ENCODE results near the gene FAM111B.
A peak's percentile ranks its signal among the peaks of the same experiment; 100 is the strongest.
"Not testable (repeated sequence)": the region's sequence is repeated elsewhere in the genome, so short reads cannot be mapped to it uniquely, and the experiment has no call there.

Gene FAM111B, protein sequence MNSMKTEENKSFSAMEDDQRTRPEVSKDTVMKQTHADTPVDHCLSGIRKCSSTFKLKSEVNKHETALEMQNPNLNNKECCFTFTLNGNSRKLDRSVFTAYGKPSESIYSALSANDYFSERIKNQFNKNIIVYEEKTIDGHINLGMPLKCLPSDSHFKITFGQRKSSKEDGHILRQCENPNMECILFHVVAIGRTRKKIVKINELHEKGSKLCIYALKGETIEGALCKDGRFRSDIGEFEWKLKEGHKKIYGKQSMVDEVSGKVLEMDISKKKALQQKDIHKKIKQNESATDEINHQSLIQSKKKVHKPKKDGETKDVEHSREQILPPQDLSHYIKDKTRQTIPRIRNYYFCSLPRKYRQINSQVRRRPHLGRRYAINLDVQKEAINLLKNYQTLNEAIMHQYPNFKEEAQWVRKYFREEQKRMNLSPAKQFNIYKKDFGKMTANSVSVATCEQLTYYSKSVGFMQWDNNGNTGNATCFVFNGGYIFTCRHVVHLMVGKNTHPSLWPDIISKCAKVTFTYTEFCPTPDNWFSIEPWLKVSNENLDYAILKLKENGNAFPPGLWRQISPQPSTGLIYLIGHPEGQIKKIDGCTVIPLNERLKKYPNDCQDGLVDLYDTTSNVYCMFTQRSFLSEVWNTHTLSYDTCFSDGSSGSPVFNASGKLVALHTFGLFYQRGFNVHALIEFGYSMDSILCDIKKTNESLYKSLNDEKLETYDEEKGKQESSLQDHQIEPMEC

DNA sequence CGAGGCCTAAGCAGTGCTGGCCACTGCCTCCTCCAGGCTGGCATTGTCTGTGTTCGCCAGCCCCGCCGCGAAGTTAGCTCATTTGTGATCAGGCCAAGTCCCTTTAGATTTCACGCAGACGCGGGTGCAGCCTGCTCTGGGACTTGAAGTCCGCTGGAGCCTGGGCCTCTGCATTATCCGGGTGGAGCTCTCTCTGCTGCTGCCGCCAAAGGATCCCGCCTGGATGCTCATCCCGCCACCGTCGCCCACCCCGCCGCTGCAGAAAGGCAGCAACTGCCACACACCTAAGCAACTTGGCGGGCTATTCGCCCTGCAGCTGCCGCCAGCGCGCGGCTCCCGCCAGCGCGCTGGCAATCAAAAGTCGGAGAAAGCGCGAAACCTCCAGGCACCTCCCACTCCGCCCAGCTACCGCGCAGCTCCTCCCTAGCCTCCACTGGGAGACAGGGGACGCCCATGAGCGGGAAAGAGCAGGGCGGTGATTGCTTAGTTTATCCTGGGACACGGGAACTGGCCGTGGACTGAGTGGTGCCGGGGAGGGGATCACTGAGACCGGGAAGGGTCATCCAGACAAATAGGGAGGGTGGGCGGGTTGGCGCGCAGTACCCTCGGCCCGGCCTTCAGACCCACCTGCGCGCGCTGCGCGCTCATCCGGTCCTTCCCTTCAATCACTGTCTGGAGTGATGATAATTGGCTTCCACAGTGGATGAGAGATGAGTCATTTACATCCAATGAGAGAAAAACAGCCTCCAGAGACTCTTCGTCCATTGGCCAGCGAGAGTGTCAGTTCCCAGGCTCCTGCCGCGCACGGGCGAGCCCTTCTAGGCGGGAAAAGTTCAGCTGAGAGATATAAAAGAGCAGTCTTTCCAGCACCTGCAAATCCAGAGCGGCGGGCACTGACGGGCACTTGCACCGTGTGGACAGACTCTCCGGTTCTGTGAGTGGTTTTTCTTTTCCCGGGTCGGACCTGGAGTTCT is at the start of gene FAM111B:
Gene FAM111B, plus strand, starts transcription at position 875 of the 974 bp plus-strand sequence. CDS start 2,389 bp downstream, outside the sequence.
- peak; percentile 95 for DNase-seq (ENCODE audit: low read depth)

DNA sequence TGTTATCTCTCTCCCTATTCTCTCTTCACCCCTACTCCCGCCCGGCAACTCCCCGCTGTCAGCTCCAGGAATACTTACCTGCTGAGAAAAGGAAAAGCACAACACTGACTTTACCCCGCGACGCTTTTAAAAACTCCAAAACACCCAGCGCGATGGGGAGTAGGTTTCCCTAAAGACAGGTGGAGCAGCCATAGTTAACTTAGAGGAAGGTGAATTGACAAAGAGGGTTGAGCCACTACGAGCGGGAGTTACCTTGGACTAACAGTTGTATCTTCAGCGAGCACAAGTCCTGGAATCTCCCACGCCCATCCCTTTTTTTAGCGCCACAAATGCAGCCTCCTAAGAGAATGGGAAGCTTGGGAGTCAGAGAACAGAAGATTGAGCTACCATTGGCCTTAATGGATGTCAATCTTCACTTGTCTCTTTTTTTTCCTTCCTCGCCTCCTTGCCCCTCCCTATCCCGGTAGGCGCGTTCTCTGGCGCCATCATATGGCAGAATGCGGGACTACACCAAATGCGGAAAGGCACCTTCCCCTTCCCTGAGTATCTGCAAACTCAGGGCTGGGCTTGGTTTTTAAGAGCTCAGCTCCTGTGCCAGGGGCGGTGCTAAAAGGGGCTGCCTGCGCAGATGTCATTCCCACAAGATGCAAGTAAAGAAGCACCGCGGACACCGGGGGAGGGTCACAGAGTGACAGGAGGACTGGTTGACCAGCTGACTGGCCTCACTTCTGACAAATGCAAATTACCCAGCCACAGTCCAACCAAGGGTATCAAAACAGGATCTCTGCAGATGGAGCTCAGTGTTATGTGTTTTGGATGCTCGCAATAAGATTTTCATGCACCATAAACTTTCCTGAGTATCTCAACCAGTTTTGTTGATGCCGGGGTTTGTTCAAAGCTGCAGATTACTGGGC is 48.7 kb upstream of the FAM111B start:
- DNase-seq (ENCODE audit: low read depth) = peak; percentile 96

DNA sequence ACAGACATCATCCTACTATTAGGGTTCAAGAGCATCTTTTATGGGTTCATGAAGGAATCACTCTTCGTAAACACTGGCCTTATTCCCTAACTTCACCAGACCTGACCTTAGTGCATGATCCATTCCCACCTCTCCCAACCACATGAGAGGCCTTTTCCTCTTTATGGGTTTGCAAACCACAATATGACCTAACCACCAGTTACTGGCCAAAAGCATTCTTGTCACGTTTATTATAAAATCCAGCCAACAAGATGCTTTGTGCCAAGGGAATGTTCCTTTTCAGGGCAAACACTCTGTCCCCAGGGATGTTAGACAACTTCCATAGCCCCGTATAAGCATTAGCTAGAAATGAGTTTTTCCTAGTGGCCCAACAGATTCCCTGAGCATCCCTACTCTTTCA is 46.9 kb upstream of the FAM111B start:
- DNase-seq (ENCODE audit: low read depth) = not testable (repeated sequence)

DNA sequence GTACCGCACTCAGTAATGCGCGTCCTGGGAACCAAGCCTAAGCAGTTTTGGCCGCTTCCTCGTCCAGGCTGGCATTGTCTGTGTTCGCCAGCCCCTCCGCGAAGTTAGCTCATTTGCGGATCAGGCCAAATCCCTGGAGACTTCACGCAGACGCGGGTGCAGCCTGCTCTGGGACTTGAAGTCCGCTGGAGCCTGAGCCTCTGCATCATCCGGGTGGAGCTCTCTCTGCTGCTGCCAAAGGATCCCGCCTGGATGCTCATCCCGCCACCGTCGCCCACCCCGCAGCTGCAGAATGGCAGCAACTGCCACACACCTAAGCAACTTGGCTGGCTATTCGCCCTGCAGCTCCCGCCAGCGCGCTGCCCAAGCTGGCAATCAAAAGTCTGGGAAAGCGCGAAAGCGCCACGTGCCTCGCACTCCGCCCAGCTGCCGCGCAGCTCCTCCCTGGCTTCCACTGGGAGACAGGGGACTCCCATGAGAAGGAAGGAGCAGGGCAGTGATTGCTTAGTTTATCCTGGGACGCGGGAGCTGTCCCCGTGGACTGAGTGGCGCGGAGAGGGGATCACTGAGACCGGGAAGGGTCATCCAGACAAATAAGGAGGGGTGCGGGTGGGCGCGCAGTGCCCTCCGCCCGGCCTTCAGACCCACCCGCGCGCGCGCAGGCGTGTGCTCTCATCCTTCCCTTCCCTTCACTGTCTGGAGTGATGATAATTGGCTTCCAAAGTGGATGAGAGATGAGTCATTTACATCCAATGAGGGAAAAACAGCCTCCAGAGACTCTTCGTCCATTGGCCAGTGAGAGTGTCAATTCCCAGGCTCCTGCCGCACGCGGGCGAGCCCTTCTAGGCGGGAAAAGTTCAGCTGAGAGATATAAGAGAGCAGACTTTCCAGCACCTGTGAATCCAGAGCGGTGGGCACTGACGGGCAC is 44.2 kb upstream of the FAM111B start:
- DNase-seq (ENCODE audit: low read depth) = peak; percentile 43

DNA sequence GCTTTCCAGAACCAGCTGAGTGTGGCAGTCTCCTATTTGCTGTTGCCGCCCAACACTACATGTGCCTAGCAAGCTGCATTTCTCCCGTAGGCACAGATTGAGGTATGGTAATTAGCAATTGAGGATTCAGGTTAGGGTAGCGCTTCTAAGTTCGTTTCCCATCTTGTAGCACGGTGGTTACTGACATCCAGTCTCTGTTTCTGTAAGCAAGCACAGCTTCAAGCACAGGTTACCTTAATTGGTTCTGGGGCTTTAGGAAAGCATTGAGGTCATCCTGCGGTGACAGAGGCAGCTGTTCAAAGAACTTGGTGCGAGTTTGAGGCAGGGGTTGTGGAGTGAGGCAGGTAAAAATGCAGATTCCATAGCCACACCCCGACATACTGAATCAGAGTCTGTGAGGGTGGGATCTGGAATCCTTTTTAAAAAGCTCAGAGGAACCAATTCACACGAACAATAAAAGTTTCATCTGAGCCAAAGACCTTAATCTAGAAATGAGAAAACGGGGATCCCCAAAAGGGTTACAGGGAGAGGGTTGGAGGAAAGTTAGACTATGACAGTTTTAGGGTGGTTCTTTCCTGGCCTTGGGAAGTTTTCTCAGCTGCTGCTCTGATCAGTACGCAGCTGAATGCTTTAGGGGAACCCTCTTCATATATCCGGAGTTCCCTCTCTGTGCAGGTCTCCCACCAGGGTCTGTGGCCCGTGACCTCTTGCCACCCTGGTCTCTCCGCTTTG is 42.9 kb upstream of the FAM111B start:
- DNase-seq (ENCODE audit: low read depth) = not testable (repeated sequence)

DNA sequence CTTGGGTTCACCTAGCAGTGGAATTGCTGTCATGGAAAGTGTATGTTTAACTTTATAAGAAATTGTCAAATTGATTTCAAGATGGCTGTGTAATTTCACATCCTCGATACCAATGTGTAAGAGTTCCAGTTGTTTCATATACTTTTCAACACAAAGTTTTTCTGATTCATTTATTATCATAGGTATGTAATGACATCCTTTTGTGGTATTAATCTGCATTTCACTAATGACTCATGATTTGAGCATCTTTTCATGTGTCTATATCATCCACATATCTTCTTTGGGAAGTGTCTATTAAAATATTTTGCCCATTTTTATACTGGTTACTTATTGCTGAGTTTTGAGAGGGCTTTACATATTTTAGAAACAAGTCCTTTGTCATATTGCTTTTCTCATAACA is 38.0 kb upstream of the FAM111B start:
- no peak for DNase-seq (ENCODE audit: low read depth)

DNA sequence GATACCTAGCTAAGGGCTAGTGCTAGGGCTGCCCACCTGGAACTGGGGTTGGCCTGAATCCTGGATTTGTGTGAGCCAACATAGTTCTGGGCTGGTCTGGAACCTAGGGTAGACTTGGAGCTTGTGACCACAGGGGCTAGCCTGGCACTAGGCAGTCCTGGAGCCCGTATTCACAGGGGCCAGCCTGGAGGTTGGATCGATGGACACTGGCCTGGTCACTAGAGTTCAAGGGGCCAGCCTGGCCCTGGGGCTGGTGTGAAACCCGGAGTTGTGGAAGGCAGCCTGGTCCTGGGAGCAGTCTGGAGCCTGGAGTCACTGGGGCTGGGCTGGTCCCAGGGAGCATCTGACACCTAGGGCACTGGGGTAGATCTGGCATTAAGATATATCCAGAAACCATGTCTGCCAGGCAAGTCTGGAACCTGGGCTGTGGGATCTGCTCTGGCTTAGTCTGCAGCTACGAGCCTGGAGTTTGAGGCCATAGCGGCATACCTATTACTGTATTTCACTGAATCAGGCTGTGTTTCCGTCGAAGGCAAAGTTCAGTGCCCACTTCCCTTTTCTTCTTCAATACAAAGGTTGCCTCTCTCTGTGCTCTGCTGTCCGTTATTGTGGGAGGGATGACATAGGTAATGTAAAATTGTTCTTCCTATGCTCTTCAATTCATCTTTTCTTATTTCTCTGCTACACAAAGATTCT is 30.0 kb upstream of the FAM111B start:
- DNase-seq (ENCODE audit: low read depth) = no peak

DNA sequence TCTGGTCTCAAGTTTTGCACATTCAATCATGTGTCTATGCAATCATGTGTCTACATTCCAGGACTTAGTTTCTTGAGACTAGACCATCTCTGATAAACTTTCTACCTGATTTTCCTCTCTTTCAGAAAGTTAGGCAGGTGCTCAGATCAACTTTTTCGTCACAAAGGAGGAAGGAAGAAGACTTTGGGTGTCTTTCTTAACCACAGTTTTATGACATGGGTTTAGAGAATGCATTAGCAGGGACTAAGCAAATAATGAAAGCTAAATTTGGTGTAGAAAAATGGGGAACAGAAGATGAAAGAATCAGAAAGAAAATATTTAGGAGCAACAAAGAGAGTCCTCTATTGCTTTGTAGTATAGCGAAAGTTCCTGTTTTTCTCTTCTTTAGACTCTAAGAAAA is 28.6 kb upstream of the FAM111B start:
- no peak for DNase-seq (ENCODE audit: low read depth)

DNA sequence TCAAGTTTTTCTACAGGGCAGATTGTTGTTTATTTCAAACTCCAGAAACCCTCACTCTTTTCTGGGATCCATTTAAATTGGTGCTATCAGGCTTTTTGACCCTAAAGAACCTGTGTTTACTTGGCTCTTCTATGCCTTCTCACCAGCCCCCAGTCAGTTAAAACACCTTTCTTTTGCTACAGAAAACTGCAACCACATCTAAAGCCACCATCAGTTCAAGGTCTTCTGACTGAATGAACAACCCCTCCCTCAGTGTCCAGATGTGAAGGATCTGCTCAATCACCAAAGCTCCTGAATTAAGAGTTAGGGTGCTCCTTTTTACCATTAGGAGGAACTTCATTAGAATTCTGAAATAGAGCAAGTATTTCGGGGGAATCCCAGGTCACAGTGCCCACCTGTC is 28.0 kb upstream of the FAM111B start:
- no peak for DNase-seq (ENCODE audit: low read depth)

DNA sequence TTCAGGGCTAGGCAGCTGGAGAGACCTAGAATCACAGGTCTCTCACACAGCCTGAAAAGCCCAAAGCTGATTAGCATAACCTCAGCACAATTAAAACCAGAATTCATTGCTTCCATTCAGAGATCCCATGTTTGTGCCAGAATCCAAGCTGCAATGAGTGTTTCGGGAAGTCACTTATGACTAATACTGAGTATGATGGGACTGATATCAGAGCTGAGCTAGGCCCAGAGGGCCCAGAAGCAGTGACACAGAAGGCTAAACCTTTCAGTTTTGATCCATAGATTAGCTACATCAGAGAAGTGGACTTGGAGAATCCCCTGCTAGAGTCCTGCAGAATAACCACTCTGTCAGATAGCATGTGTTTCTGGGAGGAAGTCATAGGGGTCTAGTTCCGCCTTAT is 26.6 kb upstream of the FAM111B start:
- not testable (repeated sequence) for DNase-seq (ENCODE audit: low read depth)

DNA sequence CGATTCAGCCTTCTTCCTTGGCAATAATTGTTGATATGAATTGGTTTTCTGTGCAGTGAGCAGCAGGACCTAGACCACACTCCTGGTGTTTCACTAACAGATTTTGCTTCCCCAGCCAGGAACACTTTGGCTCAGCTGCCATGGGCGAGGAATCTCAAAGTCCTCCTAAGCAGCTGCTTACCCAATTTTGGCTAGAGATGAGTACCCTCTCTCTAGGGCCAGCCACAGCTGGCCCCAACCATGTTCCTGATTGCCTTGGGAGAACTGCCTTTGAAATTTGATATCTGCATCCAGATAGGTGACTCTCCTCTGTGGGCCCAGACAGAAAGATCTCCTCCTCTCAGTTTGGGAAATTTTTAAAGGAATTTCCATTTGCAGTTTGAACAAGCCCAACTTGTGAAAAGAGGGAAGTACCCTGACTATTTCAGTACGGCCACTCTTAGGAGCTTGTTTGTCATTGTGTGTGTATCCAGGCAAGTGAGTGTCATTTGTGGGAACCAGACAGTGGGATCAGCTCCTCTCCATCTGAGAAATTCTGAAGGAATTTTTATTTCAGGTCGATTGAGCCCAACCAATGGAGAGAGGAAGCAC is 25.5 kb upstream of the FAM111B start:
- not testable (repeated sequence) for DNase-seq (ENCODE audit: low read depth)

DNA sequence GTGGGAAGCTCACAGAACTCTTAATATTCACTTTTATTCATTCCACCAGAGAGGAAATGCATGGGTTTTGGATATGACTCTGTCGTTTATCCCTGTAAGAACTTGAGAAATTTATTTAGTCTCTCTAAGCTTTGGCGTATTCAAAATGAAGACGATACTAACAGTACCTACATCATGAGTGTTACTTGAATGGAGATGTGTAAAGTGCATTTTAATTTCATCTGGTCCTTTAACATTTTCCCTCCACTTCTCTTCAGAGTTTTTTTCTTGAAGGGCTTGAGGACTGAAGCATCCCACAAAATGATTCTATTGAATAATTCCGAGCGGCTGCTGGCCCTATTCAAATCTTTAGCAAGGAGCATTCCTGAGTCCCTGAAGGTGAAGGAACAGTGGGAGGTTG is 21.0 kb upstream of the FAM111B start, which contains the start of gene GLYATL1B:
Gene GLYATL1B, plus strand, starts transcription at position 301 of the 400 bp plus-strand sequence. Its CDS starts 0 bp downstream, at position 301.
- DNase-seq (ENCODE audit: low read depth) = not testable (repeated sequence)

DNA sequence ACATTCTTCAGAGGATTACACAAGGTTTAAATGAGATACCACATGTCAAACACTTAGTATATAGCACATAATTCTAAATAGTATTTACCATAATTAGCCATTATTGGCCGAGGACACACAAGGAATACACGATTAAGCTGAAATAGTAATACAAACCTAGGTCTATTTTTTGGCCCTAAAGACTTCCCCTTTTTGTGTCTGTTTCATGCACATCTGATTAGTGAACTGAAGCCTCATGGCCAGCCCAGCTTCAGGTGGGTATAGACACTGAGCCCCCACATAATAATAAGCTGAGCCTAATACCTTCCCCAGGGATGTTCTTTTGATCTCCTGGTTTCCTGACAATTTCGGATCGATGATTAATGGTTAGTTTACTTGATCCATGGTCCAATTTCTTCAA is 18.9 kb upstream of the FAM111B start:
- DNase-seq (ENCODE audit: low read depth) = no peak

DNA sequence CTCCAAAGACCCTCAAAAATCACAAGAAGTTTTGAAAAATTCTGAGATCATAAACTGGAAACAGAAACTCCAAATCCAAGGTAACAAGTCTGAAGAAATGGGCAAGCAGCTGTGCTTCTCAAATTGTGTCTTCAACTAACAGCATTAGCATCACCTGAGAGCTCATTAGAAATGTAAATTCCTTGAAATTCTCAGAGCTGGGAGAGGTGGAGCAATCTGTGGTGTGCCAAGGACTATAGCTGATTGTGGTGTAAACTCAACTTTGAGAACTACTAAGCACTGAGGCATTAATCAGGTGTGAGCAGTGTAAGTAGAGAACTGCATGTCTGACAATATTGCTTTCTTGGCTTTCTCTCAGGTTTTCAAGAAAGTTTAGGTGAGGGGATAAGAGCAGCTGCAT is 13.5 kb upstream of the FAM111B start:
- not testable (repeated sequence) for DNase-seq (ENCODE audit: low read depth)

DNA sequence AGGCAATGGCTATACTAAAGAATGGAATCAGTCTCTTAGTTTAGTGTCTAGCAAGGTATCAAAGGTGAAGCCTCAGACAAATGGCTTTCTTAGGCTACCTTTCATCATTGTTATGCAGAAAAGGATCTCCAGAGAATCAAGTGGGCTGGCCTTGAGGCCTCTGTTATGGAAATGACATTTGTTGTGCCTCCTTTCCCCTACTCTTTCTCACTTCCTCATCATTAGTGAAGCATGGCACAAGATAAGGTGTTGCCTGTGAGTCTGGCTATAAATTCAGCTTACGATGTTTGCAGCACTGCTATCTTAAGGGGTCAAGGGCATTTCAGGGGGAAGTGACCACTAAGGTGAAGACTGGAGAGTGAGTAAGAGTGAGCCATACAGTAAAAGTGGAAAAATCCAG is 11.8 kb upstream of the FAM111B start:
- DNase-seq (ENCODE audit: low read depth) = not testable (repeated sequence)

DNA sequence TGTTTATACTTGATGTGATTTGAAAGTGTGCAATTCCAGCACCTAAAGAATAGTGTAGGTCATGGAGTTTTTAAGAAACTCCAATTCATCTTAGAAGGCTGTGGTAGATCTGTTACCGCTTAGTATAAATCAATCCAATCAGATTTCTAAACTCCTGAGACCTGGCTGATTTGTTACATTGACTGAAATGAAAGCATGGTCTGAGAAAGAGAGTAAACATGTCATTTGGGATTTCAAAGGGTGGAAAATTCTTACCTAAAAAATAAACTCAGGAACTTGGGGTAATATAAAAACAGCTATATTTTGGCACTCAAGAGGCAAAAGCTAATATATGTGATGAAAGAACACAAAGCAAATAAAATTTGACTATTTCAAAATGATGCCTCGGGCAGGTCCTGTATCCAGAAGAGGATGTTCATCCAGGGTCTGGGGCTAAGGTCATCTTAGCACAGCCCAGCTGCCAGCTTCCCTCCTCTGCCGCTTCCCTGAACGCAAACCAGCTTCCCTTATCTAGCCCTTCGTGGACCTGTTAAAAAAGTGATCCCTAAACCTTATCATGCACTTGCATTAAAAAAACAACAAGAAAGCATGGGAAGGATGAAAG is 11.0 kb upstream of the FAM111B start:
- not testable (repeated sequence) for DNase-seq (ENCODE audit: low read depth)

DNA sequence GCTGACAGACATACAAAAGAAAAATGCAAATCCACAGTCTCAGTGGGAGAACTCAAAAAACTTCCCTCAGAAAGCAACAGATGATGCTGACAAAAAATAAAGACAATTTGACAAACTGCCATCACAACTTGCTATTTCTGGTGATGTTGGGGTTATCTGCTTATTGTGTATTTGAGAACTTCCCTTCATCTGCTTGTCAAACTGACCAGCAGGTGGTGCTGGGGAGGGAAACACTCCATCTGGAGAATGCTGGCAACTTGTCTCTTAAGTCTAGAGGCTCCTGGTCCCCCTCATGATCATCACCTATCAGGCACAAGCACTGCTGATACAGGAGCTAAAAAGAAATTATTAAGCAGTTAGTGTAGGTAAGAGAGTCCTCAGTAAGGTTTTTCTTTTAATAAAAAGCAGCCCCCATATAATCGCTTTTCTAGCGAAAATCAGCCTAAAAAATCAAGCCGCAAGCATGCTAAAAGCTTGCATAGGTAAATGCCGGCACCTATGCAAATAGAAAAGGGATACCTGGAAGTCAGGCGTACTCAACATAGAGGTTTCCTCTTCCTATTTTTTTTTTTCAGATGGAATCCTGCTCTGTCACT is 9.8 kb upstream of the FAM111B start:
- peak; percentile 59 for DNase-seq (ENCODE audit: low read depth)

Data from amniotic epithelial cell (primary cell).